OCI-LY1 (cell line): ENCODE measurements around the gene NIPAL3.

Experiments used
- EZH2 ChIP-seq: fragments of 200-600 bp; sonication (generic), shearing (Covaris generic); IDR thresholded peaks from 2 replicates; pipeline ENCODE4 v1.8.0; 2017; ENCODE audit warnings: borderline replicate concordance, mixed run types, mild to moderate bottlenecking, antibody characterized with exemption, low read length, moderate library complexity, mixed read lengths
- TF ChIP-seq, protein P1 (sequence below): fragments of 200-600 bp; sonication (generic), shearing (Covaris generic); IDR thresholded peaks from 2 replicates; pipeline ENCODE4 v1.5.1; 2017; ENCODE audit warnings: mild to moderate bottlenecking, antibody characterized with exemption, low read length, moderate library complexity, mixed read lengths

DNA sequence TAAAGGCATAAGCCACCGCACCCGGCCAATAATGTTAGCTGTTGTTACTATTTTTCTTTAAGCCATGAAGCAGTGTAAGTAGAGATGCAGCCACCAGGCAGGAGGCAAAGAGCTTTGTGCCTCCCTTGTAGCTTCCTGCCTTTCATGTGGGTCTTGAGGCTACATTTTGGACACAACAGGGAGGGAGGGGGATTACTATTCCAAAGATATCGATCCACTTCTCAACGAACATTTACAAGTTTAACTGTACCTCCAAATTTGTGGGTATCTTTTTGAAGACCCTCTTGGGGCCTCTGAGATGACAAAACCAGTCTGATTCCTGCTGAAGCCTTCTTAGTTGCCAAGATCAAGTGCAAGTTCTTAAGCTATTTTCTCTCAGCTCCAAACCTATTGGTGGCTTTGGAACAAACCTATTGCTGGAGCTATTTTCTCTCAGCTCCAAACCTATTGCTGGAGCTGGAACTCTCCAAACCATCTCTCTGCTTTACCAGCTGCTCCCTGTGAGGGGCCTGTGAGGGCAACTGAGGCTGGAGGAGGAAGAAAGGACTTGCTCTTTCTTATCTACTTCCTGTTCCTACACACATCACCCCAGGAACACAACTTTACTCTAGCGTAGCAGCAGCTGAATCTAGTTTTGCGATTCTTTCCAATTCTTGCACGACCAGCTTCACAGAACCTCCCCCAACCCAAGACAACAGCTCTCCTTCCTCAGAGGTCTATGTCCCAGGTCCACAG is 70.9 kb downstream of the NIPAL3 start:
- TF ChIP-seq, protein P1, sequence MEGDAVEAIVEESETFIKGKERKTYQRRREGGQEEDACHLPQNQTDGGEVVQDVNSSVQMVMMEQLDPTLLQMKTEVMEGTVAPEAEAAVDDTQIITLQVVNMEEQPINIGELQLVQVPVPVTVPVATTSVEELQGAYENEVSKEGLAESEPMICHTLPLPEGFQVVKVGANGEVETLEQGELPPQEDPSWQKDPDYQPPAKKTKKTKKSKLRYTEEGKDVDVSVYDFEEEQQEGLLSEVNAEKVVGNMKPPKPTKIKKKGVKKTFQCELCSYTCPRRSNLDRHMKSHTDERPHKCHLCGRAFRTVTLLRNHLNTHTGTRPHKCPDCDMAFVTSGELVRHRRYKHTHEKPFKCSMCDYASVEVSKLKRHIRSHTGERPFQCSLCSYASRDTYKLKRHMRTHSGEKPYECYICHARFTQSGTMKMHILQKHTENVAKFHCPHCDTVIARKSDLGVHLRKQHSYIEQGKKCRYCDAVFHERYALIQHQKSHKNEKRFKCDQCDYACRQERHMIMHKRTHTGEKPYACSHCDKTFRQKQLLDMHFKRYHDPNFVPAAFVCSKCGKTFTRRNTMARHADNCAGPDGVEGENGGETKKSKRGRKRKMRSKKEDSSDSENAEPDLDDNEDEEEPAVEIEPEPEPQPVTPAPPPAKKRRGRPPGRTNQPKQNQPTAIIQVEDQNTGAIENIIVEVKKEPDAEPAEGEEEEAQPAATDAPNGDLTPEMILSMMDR = no peak
- TF ChIP-seq EZH2 = no peak
